Common myeloid progenitor, CD34-positive (primary cell): ENCODE results near the gene ATG2A.
A peak's percentile ranks its signal among the peaks of the same experiment; 100 is the strongest.

Experiments used
- CTCF ChIA-PET: fragments of 350-600 bp; sonication (Branson Sonifier 250); formaldehyde crosslinking; loops from one replicate; lab custom pipeline; 2021; ENCODE audit warnings: antibody characterized with exemption; lab: Charles Lee
- POLR2A ChIA-PET: fragments of 350-600 bp; sonication (Branson Sonifier 250); formaldehyde crosslinking; loops from one replicate; lab custom pipeline; 2021; ENCODE audit warnings: antibody characterized with exemption; lab: Charles Lee
- DNase-seq, 3 donors: peaks; one replicate each; pipeline versions ENCODE4 v3.0.0 to v3.0.0-alpha.2; 2013
- H3K27ac ChIP-seq, 2 experiments: 1 replicate in 1 of 2; 2 replicates in 1 of 2; pipeline ENCODE4 v1.7.0; 2013; ENCODE audit warnings: inconsistent platforms in 2 of 2, low read length in 2 of 2, mild to moderate bottlenecking in 2 of 2, low read depth in 1 of 2, moderate library complexity in 1 of 2; ENCODE audit not compliant: severe bottlenecking in 2 of 2, insufficient read depth in 1 of 2, poor library complexity in 1 of 2
- H3K27me3 ChIP-seq, 5 experiments: replicated peaks in 2 of 5; 1 replicate in 3 of 5; 2 replicates in 2 of 5; pipeline versions ENCODE4 v1.6.1 to v1.7.0; 2013; ENCODE audit warnings: low read length in 4 of 5, mild to moderate bottlenecking in 2 of 5, moderate library complexity in 2 of 5, inconsistent platforms in 1 of 5; ENCODE audit not compliant: insufficient read depth in 5 of 5, control insufficient read depth in 4 of 5
- H3K36me3 ChIP-seq, 4 experiments: 1 replicate in 2 of 4; 2 replicates in 2 of 4; pipeline versions ENCODE4 v1.6.1 to v1.7.0; 2013; ENCODE audit warnings: low read length in 3 of 4, control low read depth in 1 of 4, mild to moderate bottlenecking in 1 of 4; ENCODE audit not compliant: control insufficient read depth in 4 of 4, insufficient read depth in 4 of 4
- H3K4me1 ChIP-seq, 4 experiments: 1 replicate in 3 of 4; 2 replicates in 1 of 4; pipeline versions ENCODE4 v1.6.1 to v1.7.1; 2013; ENCODE audit warnings: low read length in 3 of 4, mild to moderate bottlenecking in 3 of 4, control low read depth in 1 of 4, inconsistent platforms in 1 of 4, moderate library complexity in 1 of 4; ENCODE audit not compliant: control insufficient read depth in 4 of 4, insufficient read depth in 4 of 4; ENCODE audit errors: control extremely low read depth in 1 of 4
- H3K4me3 ChIP-seq, 7 experiments: 1 replicate in 4 of 7; 2 replicates in 3 of 7; pipeline versions ENCODE4 v1.5.1 to v1.7.0; 2013; ENCODE audit warnings: mild to moderate bottlenecking in 7 of 7, low read length in 6 of 7, moderate library complexity in 6 of 7, inconsistent platforms in 2 of 7, low read depth in 2 of 7, control low read depth in 1 of 7; ENCODE audit not compliant: insufficient read depth in 4 of 7, control insufficient read depth in 1 of 7; ENCODE audit errors: extremely low read depth in 1 of 7
- H3K9me3 ChIP-seq, 5 experiments: 1 replicate in 4 of 5; 2 replicates in 1 of 5; pipeline versions ENCODE4 v1.6.1 to v1.7.1; 2013; ENCODE audit warnings: low read length in 4 of 5, mild to moderate bottlenecking in 2 of 5, inconsistent platforms in 1 of 5, low read depth in 1 of 5, moderate library complexity in 1 of 5; ENCODE audit not compliant: control insufficient read depth in 4 of 5, insufficient read depth in 2 of 5; ENCODE audit errors: control extremely low read depth in 1 of 5
- WGBS: methylation state at CpG from one replicate; pipeline ENCODE4 v1.1.5; 2013; ENCODE audit not compliant: insufficient coverage; 5-methylcytosine and 5-hydroxymethylcytosine counted together

ATG2A gene

DNA sequence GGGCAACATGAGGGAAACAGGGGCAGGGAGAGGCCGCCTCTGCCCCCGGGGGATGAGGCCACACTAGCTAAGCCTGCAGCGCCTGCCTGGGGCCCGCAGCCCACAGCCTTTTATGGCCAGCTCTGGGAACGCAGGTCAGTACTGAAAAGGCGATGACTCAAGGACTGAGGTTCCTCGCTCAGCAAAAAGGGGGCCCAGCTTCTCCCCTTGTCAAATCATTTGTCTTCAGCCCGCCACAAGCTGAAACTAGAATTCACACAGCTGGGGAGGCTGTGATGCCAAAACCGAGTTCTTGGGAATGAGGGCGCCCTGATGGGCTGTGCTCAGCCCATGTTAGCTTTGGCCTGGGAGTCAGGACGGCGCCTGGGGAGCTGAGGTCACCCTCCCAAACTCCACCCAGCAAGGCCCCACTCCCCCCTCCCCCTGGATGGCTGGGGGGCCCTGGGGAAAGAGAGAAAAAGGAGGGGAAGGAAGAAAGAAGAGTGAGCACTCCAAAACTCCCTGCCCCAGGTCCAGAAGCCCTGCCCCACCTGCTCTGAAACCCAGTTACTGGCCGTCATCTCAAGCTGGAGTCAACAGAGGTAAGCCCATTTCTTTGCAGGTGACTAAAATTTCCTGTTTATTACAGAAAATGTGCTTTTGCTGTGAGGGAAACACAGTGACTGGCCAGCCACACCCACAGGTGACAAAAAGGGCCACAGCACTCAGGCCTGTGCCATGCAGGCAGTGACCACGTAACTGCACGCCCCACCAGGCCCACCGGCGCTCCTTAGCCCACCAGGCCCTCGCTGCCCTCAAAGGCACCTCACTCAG lies 52.3 kb downstream of the ATG2A start:
- ChIA-PET POLR2A (interaction anchor here (0.9 to 1.3 kb wide), 4 partner anchors 9 to 17 kb away, joined by 3 to 4 read pairs (median 4); no protein-coding TSS in a partner anchor), CTCF (interaction anchor here (0.7 to 33.3 kb wide), 5 partner anchors 15 to 132 kb away, joined by 3 to 1071 read pairs (median 3); partner anchors contain the start of genes BATF2, CDC42BPG and EHD1)
- Histone ChIP-seq H3K4me1 (peaks cover 7 to 62% (median 51%) of the 10 kb centered on the region in 4 experiments), H3K27me3 (no peaks in the 10 kb centered on the region), H3K27ac (peak overlapping the region in 1 of 2 experiments; percentile 64), H3K36me3 (peaks cover 0 to 26% (median 6%) of the 10 kb centered on the region in 4 experiments), H3K9me3 (no peaks in the 10 kb centered on the region), H3K4me3 (no peak overlapping the region)
- 67% methylated on average over 16 of the region's 18 CpGs for WGBS
- DNase-seq: peak in 2 of 3 donors; percentile 55 to 64

DNA sequence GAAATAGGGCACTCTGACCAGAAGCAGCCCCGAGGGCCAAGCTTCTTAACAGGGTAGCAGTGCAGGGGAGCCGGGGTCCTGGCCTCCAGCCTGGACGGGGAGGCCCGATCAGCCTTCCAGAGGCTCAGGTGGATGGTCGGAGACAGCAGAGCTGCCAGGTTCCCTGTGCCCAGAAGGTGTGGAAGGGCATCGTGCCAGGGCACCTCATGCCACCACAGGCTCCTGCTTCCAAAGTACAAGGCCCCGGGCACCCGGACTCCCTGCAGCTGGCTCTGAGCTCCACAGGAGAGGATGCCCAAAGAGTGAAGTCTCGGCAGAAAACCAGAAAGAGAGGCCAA lies 52.9 kb downstream of the ATG2A start:
- Histone ChIP-seq H3K4me1 (peaks cover 13 to 63% (median 52%) of the 10 kb centered on the region in 4 experiments), H3K27ac (peak overlapping the region in 1 of 2 experiments; percentile 64), H3K36me3 (peaks cover 0 to 21% (median 6%) of the 10 kb centered on the region in 4 experiments), H3K9me3 (no peaks in the 10 kb centered on the region), H3K4me3 (no peak overlapping the region), H3K27me3 (no peaks in the 10 kb centered on the region)
- CTCF ChIA-PET: interaction anchor here (0.9 to 33.3 kb wide), 3 partner anchors 14 to 25 kb away, joined by 3 to 1071 read pairs (median 268); partner anchors contain the start of genes CDC42BPG and EHD1
- 87% methylated on average over 9 of the region's 9 CpGs for WGBS
- no peak for DNase-seq
- POLR2A ChIA-PET: interaction anchor here (0.9 to 1.3 kb wide), 5 partner anchors 9 to 16 kb away, joined by 3 to 4 read pairs (median 4); partner anchors contain the start of gene EHD1

DNA sequence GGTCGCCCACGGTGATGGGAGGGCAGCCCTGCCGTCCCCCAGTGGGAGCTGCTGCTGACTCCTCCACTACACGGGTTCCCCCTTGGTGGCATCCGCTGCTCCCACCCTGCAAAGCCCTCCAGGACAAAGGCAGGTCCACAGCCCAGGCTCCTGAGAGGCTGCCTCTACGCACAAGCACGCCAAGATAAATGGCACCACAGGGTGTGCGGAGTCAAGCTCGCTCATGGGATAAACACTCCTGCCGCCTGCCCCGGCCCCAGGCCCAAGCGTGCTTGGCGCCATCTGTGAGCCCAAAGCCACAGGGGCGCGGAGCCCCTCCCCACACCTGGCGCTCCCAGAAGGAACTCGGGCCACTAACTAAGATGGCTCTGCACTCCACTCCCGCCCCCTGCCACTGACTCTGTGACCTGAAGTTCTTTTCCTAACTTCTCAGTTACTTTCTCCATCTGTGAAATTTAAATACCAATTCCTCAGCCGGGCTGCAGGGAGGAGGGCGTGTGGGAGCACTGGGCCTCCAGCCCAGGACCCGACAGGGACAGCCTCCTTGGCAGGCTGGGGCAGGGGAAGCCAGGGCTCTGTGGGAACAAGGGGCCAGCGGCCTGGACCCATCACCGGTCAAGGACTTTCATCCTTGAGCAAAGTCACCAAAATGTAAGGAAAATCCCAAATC lies 53.5 kb downstream of the ATG2A start:
- H3K27me3 ChIP-seq: no peaks in the 10 kb centered on the region
- WGBS: 95% methylated on average over 23 of the region's 23 CpGs
- ChIA-PET POLR2A (interaction anchor here (0.9 kb wide), 3 partner anchors 10 to 15 kb away, joined by 4 read pairs; partner anchors contain the start of gene EHD1), CTCF (interaction anchor here (0.9 to 33.3 kb wide), 3 partner anchors 14 to 27 kb away, joined by 3 to 1071 read pairs (median 268); partner anchors contain the start of genes CDC42BPG and EHD1)
- H3K4me1 ChIP-seq: peaks cover 15 to 69% (median 57%) of the 10 kb centered on the region in 4 experiments
- DNase-seq: no peak
- no peak overlapping the region for H3K4me3 ChIP-seq
- no peaks in the 10 kb centered on the region for H3K9me3 ChIP-seq
- H3K36me3 ChIP-seq: peaks cover 0 to 21% (median 6%) of the 10 kb centered on the region in 4 experiments
- H3K27ac ChIP-seq: no peak overlapping the region

DNA sequence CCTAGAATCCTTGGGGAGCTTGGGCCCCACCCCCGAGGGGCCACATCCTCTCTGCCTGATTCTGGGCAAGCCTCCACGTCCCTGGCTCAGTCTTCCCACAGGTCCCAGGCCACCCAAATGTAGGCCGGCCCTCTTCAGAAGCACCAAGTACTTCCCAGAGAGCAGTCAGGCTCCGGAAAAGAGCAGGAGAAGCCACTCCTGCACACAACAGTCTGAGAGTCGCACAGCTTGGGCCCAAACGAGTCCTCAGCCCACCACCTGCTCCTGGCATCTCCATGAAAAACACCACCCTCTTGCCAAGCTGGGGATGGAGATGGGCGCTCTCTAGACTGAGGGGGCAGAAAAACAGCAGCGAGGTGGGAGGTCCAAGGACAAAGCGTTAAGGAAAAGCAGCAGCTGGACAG lies 54.0 kb downstream of the ATG2A start:
- Histone ChIP-seq H3K27me3 (no peaks in the 10 kb centered on the region), H3K9me3 (no peaks in the 10 kb centered on the region), H3K4me1 (peaks cover 15 to 74% (median 60%) of the 10 kb centered on the region in 4 experiments), H3K36me3 (peaks cover 0 to 16% (median 5%) of the 10 kb centered on the region in 4 experiments), H3K4me3 (no peak overlapping the region), H3K27ac (no peak overlapping the region)
- ChIA-PET CTCF (interaction anchor here (0.9 to 33.3 kb wide), 3 partner anchors 13 to 27 kb away, joined by 3 to 1071 read pairs (median 268); partner anchors contain the start of genes CDC42BPG and EHD1), POLR2A (no interaction called here)
- no peak for DNase-seq
- WGBS: 82% methylated on average over 9 of the region's 9 CpGs

DNA sequence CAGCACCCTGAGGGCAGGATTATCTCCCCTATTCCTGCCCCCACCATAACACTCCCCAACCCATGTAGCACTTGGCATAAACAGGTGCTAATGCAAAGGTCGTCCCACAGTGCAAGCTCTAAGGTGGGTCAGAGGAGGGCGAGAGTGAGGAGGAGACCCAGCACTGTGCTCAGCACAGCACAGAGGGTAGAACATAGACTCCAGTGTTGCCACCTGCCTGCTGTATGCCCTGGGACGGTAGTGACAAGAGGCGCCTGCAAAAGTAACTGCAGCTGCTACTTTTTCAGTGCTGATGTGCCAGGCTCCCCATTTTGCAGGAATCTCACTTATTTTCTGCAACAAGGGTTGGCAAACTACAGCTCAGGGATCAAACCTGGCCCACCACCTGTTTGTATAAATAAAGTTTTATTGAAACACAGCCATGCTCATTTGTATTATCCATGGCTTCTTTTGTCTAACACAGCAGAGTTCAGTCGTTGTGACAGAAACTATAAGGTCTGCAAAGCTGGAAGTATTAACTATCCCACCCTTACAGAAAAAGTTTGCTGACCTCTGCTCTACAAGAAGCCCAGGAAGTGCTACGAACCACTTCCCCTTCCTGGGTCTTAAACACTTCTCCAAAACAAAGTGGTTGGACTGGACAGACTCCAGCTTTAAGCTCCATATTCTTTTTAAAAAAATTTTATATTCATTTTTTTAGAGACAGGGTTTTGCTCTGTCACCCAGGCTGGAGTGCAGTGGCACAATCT lies 55.6 kb downstream of the ATG2A start:
- CTCF ChIA-PET: interaction anchor here (0.6 to 33.3 kb wide), 5 partner anchors 9 to 867 kb away, joined by 3 to 1071 read pairs (median 4); partner anchors contain the start of genes BATF2, CDC42BPG and EHD1
- WGBS: 94% methylated on average over 5 of the region's 6 CpGs
- H3K4me3 ChIP-seq: peak overlapping the region in 1 of 7 experiments; percentile 26
- DNase-seq: no peak
- no peak overlapping the region for H3K27ac ChIP-seq
- POLR2A ChIA-PET: interaction anchor here (0.8 kb wide), 1 partner anchor 10 kb away, joined by 4 read pairs; no protein-coding TSS in a partner anchor
- H3K36me3 ChIP-seq: peaks cover 0 to 10% (median 5%) of the 10 kb centered on the region in 4 experiments
- no peaks in the 10 kb centered on the region for H3K9me3 ChIP-seq
- peaks cover 15 to 90% (median 71%) of the 10 kb centered on the region in 4 experiments for H3K4me1 ChIP-seq
- H3K27me3 ChIP-seq: no peaks in the 10 kb centered on the region
